Activated CD4-positive, CD25-positive, alpha-beta regulatory T cell treated with anti-CD3 and anti-CD28 coated beads, Interleukin-2, amount 50 U/mL, for 72 hours (primary cell): Measurements from ENCODE around the gene NR2F2.

Source experiments
- DNase-seq: peaks from one replicate; pipeline ENCODE4 v3.0.0; 2021

NR2F2 gene

DNA sequence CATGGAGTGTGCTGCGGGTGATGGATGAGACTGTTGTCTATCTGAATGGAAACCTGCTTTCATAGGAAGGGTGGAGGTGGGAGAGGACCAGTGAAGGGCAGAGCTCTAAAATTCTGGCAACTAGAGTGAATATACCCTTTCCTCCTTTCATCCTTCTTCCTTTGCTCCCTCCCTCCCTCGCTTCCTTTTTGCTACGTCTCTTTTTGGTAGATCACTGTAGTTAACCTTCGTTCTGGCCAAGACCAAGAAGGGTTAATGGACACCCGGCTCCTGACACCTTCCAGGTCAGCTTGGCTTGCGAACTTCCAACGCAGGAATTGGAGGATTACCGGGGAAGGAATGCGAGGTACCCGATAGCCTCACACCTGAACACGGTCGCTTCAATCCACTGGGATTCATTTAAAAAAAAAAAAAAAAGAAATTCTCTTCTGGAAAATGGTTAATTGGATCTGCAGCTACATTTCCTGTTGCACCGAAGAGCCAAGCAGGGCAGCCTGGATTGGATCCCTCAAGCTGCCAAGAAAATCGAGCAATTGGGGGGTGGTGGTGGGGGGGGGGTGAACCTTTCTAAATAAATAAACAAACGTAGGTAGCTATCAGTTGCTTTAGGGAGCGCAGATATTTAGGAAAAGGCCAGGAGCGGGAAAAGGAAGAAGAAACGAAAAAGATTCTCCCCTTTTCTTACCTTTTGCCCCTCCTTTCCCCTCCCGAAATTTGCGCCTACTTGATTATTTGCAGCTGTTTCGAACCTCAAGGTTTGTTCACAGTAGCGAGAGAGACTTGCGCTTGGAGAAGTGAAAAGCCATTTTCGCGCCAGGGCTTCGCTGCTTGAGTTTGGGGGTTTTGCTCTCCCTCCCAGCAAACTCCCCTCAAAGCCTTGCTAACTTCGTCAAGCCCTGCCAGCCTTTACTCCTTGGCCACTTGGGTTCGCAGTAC lies 9.5 kb upstream of the NR2F2 start:
- DNase-seq, result no peak

DNA sequence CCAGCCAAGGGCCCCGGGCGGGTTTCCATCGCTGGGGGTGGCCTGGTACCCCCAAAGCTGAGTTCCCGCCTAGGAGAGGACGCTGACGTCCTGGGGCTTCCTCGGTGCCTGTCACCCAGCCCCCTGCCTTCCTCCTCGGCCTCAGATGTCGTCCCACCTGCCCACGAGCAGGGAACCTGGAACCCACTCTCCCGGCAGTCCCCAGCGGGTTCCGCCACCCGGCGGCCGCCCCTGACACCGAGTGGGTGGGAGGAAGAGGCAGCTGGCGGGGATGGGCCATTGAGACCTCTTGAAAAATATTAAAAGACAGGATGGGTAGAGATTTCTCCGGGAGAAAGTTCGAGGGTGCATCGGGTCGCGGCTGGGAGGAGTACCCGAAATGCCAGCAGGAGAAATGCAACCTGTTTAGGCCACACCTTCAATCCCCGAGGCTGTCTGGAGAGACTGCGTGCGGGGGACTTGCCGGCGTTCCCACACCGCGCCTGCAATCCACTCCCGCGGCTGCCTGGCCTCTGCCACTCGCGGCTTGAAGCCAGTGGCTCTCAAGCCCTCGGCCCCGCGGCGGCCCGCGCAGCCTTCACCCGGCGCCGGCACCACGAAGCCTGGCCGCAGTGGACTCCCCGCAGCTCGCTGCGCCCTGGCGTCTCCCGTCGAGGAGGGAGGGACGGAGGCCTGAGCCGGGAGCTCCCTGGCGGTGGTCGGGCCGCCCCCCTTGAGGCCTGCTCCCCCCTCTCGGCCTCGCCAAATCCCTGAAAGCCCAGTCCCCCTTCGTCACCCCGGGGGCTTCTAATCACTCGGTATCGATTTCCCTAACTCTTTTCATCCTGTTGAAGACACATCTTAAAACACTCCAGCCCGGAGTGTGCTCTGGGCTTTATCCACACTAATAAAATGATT lies 8.6 kb upstream of the NR2F2 start:
- DNase-seq, result no peak

DNA sequence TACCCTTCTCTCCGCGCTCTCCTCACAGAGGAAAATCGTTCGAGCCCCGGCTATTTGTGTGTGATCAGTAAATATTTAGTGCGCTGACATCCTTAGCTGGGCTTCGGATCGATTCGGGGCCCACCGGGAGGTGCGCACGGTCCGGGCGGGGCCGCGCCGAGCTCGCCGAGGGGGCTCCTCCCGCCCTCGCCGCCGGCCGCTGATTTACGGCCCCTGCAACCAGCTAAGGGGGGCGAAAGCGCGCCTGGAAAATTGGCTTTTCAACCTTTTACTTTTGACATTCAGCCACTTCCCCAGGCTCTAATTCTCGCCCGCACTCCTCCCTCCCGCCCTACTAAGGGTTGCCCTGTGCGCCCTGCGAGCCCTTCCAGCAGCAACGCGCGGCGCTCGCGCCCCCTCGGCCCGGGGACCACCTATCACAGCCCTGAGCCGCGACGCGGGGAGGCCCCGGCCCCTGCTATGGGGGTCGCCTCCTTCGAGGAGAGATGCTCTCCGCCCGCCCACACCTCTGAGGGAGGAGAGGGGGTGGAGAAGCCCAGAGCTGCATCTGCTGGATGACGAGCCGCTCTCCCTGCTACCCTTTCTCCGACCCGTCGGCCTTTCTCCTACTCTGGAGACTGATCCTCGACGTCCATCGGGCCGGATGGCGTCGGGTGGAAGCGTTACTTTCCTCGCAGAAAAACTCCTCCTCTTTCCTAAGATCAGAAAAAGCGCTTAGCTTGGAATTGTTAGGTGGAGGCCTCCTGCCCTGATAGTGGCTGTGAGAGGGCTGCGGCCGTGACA lies 7.8 kb upstream of the NR2F2 start:
- DNase-seq, result no peak

DNA sequence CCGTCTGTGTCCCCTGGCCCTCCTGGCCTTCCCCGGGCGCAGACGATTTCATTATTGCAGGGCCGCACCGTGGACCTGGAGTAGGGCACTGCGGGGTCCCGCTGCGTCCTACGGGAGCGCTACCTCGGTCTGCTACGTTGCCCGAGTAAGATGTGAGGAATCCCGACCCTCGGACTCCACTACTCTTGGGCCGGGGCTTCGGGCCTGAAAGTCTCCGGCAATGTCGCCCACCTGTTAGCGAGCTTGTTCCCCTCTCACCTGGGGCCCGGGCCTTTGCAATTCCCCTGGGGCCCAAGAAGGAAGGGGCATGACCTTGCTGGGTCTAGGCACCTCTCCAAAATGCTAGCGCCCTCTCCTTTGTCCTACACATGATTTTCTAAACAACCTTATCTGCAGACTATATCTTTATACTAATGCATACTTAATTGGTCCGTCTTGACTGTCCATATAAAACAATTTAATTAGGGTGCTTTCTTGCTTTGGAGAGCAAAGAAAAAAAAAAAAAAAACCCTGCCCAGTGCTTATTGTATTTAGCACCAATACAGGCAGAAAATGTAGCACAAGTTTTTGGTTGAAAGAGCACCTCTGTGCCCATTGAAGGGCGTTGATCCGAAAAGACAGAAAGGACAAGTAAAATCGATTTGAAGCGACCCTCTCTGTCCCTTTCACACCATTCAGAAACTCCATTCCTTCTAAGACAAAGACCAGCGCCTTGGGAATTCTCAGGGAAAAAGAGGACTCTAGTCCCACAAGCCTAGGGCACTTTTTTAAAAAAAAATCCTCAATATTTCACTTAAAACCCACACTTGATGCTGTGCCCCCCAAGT lies 7.0 kb upstream of the NR2F2 start:
- DNase-seq, result no peak

DNA sequence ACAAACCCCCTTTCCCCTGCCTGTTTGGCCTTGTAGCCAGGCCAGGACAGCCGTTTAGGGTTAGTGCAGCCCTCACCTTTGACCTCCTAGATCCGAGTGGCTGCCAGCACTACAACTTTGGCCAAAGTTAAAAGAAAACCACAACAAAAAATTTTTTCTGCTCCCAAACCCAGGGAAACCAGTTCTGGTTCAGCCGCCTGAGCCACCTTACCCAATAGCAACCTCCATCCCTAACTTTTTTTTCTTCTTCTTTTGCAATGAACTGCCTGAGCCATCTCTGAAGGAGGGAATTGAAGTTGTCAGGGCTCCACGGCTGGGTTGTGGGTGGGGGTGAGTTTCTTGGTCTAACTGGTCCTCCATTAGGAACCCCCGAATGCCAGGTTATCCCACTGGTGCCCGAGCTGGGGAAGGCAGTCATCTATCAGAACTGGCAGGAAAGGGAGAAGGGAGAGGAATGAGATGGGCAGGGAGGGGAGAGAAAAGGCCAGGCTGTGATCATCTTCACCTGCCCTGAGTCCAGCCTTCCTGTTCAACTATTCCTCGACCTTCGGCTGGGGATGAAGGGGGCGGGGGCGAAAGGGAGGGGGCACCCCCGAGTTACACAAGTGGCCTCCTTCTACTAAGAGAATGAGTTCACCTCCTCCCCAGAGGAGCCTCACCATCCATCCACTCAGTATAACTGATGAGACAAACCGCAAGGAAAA lies 6.2 kb upstream of the NR2F2 start:
- DNase-seq, result no peak

DNA sequence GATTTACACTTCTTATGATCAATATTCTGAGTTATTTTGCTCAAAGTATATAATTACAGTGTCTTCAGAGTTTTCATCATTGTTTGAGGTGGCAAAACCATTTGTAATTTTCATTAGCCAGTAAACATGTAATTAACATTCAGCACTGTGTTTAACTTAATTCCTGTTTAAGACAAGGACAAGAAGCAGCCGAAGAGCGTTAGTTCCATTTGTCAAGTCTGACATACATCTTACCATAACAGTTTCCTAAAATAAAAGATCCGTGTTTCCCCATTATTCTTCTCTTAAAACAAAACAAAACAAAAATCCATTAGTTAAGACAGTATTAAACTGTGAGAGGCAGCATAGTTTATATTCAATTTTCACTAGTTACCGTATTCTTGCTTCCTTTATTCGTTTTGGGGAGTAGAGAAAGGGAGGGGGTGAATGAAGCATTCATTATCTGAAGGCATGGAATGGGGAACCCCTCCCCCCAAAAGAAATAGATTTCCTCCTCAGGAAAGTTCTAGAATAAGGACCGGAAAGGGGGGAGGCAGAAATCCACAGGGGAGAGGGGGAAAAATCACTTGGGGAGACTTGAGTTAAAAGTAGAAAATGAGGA lies 5.5 kb upstream of the NR2F2 start:
- no peak for DNase-seq

DNA sequence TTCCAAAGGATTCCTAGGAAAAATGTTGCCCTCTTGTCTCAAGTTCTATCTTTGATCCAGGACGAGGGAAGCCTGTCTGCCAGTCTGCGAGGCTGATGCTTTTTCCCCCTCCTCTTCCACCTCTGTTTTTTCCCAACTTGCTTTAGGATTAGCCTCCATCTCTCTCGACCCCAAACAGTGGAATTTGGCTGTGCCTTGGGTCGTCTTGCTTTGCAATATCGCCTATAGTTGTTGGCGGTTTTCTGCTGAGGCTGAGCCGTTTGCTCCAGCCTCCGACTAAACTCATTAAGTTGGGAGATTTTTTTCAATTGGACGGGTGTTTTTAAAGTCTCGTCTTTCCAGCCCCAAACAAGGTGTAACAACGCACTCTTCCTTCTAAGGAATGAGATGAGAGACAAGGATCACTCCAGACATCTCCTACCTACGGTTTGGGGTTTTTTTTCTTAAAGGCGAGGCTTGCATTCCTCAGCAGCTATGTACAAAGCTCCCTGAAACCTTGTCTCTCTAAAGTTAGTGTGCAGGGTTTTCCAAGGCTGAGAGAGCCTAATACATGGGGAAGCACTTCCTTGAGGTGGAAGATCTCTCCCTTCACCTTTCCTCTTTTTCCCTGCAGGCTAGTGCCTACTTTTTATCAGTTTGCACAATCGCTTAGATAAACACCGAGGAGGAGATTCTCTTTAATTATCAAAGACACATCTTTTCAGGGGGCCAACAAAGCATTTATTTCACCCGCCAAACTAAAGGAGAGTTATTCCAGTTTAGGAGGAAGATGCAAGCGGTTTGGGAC lies 4.8 kb upstream of the NR2F2 start:
- DNase-seq, result no peak

DNA sequence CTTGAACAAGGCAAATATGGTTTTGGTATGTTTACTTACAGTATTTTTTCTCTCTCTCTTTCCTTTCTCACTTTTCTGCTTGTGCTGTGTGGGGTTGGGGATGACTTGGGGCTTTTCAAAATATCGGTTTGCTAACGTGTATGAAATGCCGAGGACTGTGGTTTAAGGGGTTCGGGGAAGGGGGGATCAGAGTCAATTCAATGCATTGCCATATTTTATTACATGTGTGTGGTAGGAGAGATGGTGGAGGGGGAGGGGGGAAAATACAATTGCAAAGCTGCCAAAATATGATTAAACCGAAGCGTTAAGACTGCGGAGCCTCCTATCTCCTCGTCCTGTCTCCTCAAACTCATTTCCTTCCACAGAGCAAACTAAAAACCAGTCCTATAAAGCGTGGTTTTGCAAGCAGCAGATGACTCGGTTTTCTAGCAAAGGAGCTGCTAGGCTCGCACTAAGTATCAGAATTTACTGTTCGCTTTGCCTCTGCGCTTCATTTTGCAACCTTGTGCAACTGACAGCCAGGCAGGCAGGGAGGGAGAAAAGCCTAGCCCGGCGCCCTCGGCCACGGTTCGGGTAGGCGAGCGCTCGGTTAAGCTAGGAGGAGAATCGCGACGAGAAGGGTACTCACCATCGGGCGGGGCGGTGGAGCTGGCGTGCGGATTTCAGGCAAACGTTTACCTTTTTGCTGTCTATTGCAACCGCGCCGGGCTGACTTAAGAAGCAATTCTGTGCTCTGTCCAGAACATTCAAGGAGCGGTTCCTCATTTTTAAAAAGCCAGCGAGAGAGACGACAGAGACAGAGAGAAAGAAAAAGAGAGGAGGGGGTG lies 4.0 kb upstream of the NR2F2 start:
- no peak for DNase-seq

DNA sequence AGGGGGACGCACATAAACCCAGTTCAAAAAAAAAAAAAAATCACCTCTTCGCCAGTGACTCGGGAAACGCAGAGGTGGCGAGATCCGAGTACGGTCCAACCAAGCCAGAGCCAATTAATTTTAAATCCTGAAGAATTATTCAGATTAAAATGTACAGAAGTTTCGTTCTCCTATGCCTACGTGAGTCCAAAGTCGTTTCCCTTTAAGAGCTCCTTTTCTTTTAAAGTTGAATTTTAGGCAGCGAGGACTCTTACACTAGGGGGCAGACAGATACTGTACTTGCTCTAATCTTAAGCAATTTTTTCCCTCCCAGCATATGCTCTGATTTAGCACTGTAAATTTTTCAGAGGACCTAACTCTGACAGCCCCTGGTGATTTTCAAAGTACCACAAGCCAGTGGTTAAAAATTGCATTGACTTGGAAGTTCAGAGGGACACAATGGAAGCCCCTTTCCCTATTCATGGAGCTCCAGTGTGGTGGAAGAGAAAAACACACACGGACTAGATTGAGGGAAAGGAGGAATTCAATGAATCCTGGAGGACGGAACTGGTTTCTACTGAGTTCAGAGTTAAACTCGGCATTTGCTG lies 3.3 kb upstream of the NR2F2 start:
- DNase-seq, result no peak

DNA sequence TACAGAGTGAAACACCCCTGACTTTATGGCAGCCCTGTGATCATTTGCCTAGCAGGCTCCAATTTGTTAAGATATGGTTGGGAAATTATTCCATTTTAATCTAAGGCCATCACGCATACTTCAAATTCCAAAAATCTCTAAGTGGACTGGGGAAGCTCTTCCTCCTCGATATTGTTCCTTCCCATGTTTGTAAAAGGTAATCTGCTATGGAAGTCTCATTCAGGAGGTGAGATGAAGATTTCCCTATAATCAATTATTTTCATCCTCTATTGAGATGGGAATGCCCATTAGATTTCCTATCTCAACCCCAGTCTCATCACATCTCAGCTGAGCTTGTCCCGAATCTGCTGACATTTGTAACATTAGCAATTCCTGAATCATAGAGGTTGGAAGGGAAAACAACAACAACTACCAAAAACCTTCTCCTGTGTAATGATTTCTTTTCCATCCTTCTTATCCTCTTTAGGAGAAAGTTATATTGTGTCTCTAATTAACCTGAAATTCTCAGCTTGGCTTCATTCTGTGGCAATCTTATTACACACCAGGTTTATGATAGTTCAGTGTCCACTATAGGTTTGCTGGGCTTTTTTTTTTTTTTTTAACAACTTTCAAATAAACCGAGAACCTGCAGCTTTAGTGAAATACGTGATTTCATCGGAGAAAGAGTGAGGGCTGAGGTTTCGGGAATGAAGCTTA lies 2.2 kb upstream of the NR2F2 start:
- DNase-seq, result no peak

DNA sequence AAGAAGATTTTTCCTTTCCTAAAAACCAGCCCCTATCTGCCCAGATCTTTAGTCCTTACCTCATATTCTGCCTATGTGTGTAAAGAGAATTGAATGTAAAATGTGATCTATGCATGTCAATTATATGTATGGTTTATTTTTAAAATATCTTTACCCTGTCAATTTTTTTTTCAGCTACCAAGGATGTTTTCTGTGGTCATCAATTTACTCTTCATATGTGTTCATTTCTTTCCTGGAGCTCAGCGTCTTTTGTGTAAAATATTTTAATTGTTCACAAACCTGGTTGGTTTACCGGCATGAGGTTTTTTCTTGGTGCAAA lies 1.7 kb upstream of the NR2F2 start:
- no peak for DNase-seq

DNA sequence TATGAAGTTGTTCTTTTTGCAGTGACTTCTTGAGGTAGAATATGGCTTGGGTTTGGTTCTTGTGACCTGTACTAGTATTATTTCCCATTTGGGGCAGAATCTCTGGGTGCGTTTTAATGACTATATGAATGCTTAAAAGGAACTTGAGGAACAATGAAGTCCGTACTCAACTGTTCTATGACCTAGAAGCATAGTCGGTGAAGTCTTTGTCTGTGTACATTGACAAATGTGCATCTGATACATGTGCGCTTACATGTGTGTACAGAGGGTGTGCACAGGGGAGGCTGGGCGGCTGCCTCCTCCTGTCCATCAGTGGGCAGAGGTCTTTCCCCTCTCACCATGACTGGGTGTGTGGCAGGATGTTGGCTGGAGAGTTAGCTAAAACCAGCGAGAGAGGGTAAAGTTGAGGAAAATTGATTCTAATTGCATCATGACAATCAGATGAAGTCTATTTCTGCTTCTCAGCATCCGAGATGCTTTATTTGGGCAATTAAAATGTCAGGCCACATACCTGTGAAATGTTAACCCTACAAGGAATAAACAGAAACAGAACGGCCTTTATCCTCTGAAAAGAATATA lies 1.0 kb upstream of the NR2F2 start:
- no peak for DNase-seq

DNA sequence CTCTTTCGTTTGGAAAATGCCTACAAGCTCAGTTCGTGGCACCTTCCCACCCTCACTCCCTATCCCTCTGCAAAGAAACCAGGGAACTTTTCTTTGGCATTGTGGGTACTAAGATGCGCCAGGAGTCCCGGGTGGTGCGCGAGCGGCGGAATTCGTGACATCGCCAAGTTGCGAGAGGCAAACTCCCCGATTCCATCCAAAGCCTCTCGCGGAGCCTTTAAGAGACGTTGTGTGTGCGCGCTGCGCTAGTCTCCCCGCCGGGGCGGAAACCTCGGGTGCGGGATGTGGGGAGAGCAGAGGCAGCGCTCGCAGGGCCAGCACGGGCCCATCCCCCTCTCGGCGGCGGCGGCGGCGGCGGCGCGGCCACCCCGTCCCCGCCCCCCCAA lies 443 bp upstream of the NR2F2 start:
- no peak for DNase-seq

DNA sequence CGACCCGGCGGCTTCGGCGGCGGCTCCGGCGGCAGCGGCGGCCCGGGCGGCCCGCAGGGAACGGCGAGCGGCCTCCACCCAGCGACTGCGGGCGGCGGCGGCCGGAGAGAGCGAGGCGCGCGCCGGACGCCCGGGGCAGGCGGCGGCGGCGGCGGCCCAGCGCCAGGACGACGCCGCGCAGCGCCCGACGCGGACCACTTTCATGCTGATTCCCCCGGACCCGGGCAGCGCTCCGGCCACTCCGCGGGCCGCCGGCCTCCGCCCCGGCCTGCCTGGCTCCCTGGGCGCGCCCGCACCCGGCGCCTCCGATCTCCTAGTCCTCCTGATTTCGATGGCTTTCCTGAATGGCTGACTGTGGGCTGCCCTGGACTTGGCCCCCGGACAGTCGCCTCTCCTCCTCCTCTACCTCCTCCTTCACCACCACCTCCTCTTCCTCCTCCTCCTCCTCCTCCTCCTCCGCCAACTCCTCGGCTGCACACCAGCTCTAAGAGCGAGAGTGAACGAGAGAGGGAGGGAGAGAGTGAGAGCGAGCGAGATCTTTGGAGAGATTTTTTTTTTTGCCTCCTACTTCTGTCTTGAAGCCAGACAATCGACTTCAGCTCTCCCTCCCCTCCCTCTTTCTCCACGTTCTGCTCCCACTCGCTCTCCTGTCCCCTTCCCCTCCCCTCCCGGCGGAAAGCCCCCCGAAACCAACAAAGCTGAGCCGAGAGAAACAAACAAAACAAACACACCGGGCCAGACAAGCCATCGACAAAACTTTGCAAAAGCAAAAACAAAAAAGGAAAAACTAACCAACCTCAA lies 844 bp downstream of the NR2F2 start:
- DNase-seq, result no peak

DNA sequence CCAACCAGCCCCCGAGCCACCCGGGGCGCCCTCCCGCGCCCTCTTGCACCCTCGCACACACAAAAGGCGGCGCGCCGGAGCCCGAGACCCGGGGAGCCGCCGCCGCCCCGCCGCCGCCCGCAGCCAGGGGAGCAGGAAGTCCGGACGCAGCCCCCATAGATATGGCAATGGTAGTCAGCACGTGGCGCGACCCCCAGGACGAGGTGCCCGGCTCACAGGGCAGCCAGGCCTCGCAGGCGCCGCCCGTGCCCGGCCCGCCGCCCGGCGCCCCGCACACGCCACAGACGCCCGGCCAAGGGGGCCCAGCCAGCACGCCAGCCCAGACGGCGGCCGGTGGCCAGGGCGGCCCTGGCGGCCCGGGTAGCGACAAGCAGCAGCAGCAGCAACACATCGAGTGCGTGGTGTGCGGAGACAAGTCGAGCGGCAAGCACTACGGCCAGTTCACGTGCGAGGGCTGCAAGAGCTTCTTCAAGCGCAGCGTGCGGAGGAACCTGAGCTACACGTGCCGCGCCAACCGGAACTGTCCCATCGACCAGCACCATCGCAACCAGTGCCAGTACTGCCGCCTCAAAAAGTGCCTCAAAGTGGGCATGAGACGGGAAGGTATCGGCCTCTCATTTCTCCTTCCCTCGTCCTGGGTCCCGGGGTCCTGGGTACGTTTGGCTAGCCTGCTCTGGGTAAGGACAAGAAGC lies 1.6 kb downstream of the NR2F2 start:
- no peak for DNase-seq

DNA sequence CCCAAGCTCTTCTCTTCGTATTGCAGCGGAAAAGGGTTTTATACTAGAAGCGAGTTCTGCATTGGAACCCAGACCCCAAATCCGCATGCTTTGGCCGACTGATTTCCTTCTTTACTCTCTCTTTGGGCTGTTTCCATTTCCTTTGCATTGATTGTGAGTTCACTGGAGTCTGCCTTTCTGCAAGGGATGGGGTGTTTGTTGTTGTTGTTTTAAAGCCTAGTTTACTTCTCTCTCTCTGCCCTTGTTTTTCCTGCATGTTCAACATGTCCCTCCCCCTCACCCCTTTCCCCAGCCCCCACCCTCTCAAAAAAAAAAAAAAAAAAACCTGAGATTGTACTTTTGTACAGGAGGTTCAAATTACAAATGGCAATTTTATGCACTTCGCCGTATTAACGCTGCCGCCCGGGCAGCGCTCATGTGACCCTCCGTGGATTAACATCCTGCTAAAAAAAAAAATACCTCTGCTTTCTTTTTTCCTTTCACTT lies 2.2 kb downstream of the NR2F2 start:
- no peak for DNase-seq
